Suprapubic skin (tissue), 4 donors: Measurements from ENCODE around the gene BCCIP. TPM values are rescaled to one million over a fixed set of nuclear protein-coding genes. Genes with fewer than 3 reads are reported as not detected.

Source experiments
- DNase-seq, 2 donors: peaks; one replicate each; pipeline ENCODE4 v3.0.0-alpha.2; 2019; ENCODE audit warnings: low spot score in 2 of 2
- H3K27ac ChIP-seq: fragments of 200-600 bp; sonication (generic); one replicate; pipeline ENCODE4 v1.5.1; 2019
- H3K27me3 ChIP-seq: fragments of 200-600 bp; sonication (generic); one replicate; pipeline ENCODE4 v1.5.1; 2019
- H3K36me3 ChIP-seq: fragments of 200-600 bp; sonication (generic); one replicate; pipeline ENCODE4 v1.5.1; 2019
- H3K4me1 ChIP-seq: fragments of 200-600 bp; sonication (generic); one replicate; pipeline ENCODE4 v1.5.1; 2019
- H3K4me3 ChIP-seq: fragments of 200-600 bp; sonication (generic); one replicate; pipeline ENCODE4 v1.5.1; 2019; ENCODE audit warnings: mild to moderate bottlenecking
- H3K9me3 ChIP-seq: fragments of 200-600 bp; sonication (generic); one replicate; pipeline ENCODE4 v1.5.1; 2019
- EP300 ChIP-seq: sonication (generic); formaldehyde crosslinking; IDR thresholded peaks from one replicate; pipeline ENCODE4 v1.6.1; 2017; ENCODE audit warnings: antibody characterized with exemption
- POLR2A ChIP-seq, 2 donors: fragments of 450-650 bp; IDR thresholded peaks; one replicate each; pipeline ENCODE4 v1.6.1; 2017; ENCODE audit warnings: antibody characterized with exemption in 2 of 2, mild to moderate bottlenecking in 2 of 2, moderate library complexity in 2 of 2
- POLR2AphosphoS5 ChIP-seq, 3 donors: sonication (generic); formaldehyde crosslinking; IDR thresholded peaks; one replicate each; pipeline ENCODE4 v1.6.1; 2017; ENCODE audit warnings: antibody characterized with exemption in 3 of 3
- WGBS: methylation state at CpG from one replicate; pipeline ENCODE4 v1.1.5; 2018; 5-methylcytosine and 5-hydroxymethylcytosine counted together
- total RNA-seq, 4 donors: library from RNA; depleted of rRNA; stranded (reverse); fragments of >200 nt; gene quantifications; one replicate each; pipeline ENCODE4 v1.1.0, GENCODE V29; 2016
- TF ChIP-seq, protein P1 (sequence below), 2 donors: fragments of 200-600 bp in 1 of 2; fragments of 450-650 bp in 1 of 2; sonication (generic) in 1 of 2; IDR thresholded peaks; one replicate each; pipeline ENCODE4 v1.5.1; 2016 to 2019; ENCODE audit warnings: antibody characterized with exemption in 2 of 2, mild to moderate bottlenecking in 1 of 2, moderate library complexity in 1 of 2

The BCCIP gene
- total RNA-seq, 4 donors from 2014 or later = 32.2 to 36.7 (median 33.5) TPM

DNA sequence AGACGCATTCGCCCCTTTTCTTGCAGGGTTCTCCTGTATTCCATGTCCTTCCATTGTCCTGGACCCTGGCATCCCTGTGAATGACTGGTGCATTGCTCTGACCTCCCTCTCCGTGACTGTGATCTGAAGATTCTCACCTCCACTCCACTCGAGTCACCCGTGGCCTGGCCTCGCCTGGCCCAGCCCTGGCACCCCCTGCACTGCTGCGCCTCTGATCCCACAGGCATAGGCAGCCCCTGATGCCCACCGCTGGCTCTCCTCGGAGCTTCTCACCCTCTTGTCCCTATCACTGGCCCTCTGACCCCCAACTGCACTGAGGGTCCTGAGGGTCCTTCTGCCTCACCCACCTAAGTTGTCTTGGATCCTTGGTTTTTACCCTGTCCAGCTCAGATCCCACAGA is 45.5 kb upstream of the BCCIP start:
- no peak for DNase-seq
- Histone ChIP-seq H3K9me3 (no peaks in the 10 kb centered on the region), H3K27me3 (peaks cover 3% of the 10 kb centered on the region), H3K27ac (no peak overlapping the region), H3K4me3 (no peak overlapping the region), H3K36me3 (no peaks in the 10 kb centered on the region), H3K4me1 (no peaks in the 10 kb centered on the region)
- WGBS = 86% methylated on average over 9 of the region's 9 CpGs
- no peak for TF ChIP-seq POLR2AphosphoS5 (IDR thresholded peaks at IDR 0.05)
- TF ChIP-seq, protein P1, sequence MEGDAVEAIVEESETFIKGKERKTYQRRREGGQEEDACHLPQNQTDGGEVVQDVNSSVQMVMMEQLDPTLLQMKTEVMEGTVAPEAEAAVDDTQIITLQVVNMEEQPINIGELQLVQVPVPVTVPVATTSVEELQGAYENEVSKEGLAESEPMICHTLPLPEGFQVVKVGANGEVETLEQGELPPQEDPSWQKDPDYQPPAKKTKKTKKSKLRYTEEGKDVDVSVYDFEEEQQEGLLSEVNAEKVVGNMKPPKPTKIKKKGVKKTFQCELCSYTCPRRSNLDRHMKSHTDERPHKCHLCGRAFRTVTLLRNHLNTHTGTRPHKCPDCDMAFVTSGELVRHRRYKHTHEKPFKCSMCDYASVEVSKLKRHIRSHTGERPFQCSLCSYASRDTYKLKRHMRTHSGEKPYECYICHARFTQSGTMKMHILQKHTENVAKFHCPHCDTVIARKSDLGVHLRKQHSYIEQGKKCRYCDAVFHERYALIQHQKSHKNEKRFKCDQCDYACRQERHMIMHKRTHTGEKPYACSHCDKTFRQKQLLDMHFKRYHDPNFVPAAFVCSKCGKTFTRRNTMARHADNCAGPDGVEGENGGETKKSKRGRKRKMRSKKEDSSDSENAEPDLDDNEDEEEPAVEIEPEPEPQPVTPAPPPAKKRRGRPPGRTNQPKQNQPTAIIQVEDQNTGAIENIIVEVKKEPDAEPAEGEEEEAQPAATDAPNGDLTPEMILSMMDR (IDR thresholded peaks at IDR 0.05) = no peak
- no peak for TF ChIP-seq POLR2A (IDR thresholded peaks at IDR 0.05)
- no peak for TF ChIP-seq EP300

DNA sequence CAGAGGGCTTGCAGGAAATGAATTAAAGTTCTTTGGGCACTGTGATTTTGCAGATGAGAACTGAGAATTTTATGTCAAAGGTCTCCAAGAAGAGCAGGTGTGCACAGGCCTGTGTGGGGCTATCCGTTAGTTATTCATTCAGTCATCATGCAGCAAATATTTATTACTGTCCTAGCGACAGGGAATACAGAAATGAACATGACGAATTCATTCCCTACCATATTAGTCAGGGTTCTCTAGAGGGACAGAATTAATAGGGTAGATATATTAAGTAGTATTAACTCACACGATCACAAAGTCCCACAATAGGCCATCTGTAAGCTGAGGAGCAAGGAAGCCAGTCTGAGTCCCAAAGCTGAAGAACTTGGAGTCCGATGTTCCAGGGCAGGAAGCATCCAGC is 44.8 kb upstream of the BCCIP start:
- no peak for DNase-seq
- Histone ChIP-seq H3K27me3 (peaks cover 3% of the 10 kb centered on the region), H3K27ac (no peak overlapping the region), H3K36me3 (no peaks in the 10 kb centered on the region), H3K4me3 (no peak overlapping the region), H3K4me1 (no peaks in the 10 kb centered on the region), H3K9me3 (no peaks in the 10 kb centered on the region)
- TF ChIP-seq POLR2AphosphoS5 (IDR thresholded peaks at IDR 0.05) (no peak), POLR2A (IDR thresholded peaks at IDR 0.05) (no peak), EP300 (no peak)
- TF ChIP-seq, protein P1 (IDR thresholded peaks at IDR 0.05) = no peak
- 76% methylated on average over 5 of the region's 5 CpGs for WGBS

GRCh38 chr10:125779403-125780327 is 43.7 kb upstream of the BCCIP start:
- 86% methylated on average over 9 of the region's 10 CpGs for WGBS
- H3K9me3 ChIP-seq = no peaks in the 10 kb centered on the region
- H3K36me3 ChIP-seq = no peaks in the 10 kb centered on the region
- no peak overlapping the region for H3K4me3 ChIP-seq
- no peaks in the 10 kb centered on the region for H3K27me3 ChIP-seq
- TF ChIP-seq EP300 (no peak), POLR2A (IDR thresholded peaks at IDR 0.05) (no peak), POLR2AphosphoS5 (IDR thresholded peaks at IDR 0.05) (no peak)
- TF ChIP-seq, protein P1 (IDR thresholded peaks at IDR 0.05) = no peak
- H3K4me1 ChIP-seq = no peaks in the 10 kb centered on the region
- no peak overlapping the region for H3K27ac ChIP-seq
- no peak for DNase-seq

- no peak overlapping the region for H3K4me3 ChIP-seq
- no peak overlapping the region for H3K27ac ChIP-seq
- no peaks in the 10 kb centered on the region for H3K9me3 ChIP-seq
- H3K4me1 ChIP-seq = no peaks in the 10 kb centered on the region
- TF ChIP-seq, protein P1 (IDR thresholded peaks at IDR 0.05) = no peak
- no peak for TF ChIP-seq POLR2A (IDR thresholded peaks at IDR 0.05)
- no peak for TF ChIP-seq EP300
- no peak for TF ChIP-seq POLR2AphosphoS5 (IDR thresholded peaks at IDR 0.05)
- 95% methylated on average over 8 of the region's 8 CpGs for WGBS
- no peaks in the 10 kb centered on the region for H3K27me3 ChIP-seq
- H3K36me3 ChIP-seq = no peaks in the 10 kb centered on the region
- DNase-seq = no peak
Observed at GRCh38 chr10:125781374-125781773, 42.0 kb upstream of the BCCIP start.

DNA sequence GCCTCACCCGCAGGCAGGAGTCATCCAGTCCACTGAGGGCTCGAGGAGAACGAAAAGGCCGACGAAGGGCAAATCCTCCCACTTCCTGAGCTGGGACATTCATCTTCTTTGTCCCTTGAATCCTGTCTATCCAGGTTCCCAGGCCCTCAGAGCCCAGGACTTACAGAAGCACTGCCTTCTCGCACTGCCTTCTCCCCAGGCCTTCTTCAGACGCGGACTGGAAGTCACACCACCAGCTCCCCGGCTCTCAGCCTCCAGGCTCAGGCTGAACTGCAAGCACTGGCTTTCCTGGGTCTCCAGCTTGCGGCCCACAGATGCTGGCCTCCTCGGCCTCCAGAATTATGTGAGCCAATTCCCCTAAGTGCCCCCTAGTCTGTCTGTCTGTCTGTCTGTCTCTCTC is 41.3 kb upstream of the BCCIP start:
- DNase-seq = no peak
- TF ChIP-seq POLR2AphosphoS5 (IDR thresholded peaks at IDR 0.05) (no peak), POLR2A (IDR thresholded peaks at IDR 0.05) (no peak), EP300 (no peak)
- TF ChIP-seq, protein P1 (IDR thresholded peaks at IDR 0.05) = no peak
- no peaks in the 10 kb centered on the region for H3K36me3 ChIP-seq

More for the DNA sequence above, 41.3 kb upstream of the BCCIP start:
- Histone ChIP-seq H3K4me3 (no peak overlapping the region), H3K27ac (no peak overlapping the region), H3K4me1 (no peaks in the 10 kb centered on the region), H3K27me3 (no peaks in the 10 kb centered on the region), H3K9me3 (no peaks in the 10 kb centered on the region)
- WGBS = 90% methylated on average over 11 of the region's 11 CpGs
